Measurements from ENCODE around the gene HP1BP3.

DNA sequence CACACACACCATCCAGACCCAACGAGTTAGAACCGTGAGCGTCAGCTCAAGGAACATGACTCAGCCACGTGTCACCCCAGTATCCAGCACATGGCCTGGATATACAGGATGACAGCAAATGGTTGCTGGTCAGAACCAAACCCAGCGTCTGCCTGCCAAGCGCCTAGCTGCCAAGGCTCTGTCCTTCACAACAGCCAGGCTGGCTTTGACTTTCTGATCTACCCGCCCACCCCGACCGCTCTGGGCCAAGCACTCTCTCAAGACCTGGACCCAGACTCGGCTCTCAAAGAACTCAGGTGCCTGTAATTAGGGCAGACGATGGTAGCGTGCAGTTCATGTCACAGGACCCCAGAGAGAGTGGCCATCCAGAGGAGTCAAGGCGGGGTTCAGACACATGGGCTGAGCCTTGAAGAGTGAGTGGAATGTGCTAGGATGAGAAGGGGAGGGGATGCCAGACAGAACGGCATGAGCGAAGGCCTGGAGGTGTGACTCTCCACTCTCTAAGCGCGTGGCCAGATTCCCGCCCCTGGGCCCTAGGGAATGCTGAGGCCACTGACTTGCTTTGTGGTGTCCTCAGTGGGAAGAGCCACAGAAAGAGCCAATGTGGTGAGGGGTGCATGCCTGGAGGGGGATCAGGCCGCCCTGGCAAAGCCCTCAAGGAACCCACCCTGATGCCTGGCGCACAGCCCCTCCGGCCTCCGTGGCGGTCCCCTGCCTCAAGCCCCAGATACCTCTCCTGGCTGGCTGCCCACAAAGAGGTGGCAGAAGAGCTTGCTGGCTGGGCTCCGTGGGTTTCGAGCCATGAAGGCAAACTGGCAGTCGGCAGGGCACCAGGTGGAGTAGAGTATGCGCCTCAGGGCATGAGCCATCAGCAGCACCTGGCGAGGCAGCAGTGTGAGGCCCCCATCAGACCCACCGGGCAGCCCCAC is 61.7 kb downstream of the HP1BP3 start:
- TF ChIP-seq, protein P1, sequence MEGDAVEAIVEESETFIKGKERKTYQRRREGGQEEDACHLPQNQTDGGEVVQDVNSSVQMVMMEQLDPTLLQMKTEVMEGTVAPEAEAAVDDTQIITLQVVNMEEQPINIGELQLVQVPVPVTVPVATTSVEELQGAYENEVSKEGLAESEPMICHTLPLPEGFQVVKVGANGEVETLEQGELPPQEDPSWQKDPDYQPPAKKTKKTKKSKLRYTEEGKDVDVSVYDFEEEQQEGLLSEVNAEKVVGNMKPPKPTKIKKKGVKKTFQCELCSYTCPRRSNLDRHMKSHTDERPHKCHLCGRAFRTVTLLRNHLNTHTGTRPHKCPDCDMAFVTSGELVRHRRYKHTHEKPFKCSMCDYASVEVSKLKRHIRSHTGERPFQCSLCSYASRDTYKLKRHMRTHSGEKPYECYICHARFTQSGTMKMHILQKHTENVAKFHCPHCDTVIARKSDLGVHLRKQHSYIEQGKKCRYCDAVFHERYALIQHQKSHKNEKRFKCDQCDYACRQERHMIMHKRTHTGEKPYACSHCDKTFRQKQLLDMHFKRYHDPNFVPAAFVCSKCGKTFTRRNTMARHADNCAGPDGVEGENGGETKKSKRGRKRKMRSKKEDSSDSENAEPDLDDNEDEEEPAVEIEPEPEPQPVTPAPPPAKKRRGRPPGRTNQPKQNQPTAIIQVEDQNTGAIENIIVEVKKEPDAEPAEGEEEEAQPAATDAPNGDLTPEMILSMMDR (IDR thresholded peaks at IDR 0.05; ENCODE audit: insufficient read depth, low read length), result no peak
- no peak for TF ChIP-seq POLR2AphosphoS5 (IDR thresholded peaks at IDR 0.05; ENCODE audit: low read depth)
- TF ChIP-seq, protein P2, sequence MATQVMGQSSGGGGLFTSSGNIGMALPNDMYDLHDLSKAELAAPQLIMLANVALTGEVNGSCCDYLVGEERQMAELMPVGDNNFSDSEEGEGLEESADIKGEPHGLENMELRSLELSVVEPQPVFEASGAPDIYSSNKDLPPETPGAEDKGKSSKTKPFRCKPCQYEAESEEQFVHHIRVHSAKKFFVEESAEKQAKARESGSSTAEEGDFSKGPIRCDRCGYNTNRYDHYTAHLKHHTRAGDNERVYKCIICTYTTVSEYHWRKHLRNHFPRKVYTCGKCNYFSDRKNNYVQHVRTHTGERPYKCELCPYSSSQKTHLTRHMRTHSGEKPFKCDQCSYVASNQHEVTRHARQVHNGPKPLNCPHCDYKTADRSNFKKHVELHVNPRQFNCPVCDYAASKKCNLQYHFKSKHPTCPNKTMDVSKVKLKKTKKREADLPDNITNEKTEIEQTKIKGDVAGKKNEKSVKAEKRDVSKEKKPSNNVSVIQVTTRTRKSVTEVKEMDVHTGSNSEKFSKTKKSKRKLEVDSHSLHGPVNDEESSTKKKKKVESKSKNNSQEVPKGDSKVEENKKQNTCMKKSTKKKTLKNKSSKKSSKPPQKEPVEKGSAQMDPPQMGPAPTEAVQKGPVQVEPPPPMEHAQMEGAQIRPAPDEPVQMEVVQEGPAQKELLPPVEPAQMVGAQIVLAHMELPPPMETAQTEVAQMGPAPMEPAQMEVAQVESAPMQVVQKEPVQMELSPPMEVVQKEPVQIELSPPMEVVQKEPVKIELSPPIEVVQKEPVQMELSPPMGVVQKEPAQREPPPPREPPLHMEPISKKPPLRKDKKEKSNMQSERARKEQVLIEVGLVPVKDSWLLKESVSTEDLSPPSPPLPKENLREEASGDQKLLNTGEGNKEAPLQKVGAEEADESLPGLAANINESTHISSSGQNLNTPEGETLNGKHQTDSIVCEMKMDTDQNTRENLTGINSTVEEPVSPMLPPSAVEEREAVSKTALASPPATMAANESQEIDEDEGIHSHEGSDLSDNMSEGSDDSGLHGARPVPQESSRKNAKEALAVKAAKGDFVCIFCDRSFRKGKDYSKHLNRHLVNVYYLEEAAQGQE (IDR thresholded peaks at IDR 0.05; ENCODE audit: insufficient replicate concordance, low read depth), result no peak

Data from HL-60 (cell line).